ENCODE measurements around the gene CCDC9. TPM values are rescaled to one million over a fixed set of nuclear protein-coding genes. Genes with fewer than 3 reads are reported as not detected.
A peak's percentile ranks its signal among the peaks of the same experiment; 100 is the strongest.

CCDC9 gene
- total and polyA plus RNA-seq, 2 of the 13 experiments (the other 11 are each of a cell fraction or from before 2014, with no cell fraction given) = 2.9 to 6.3 TPM

- TF ChIP-seq SKIL (CRISPR knock-in tag; IDR thresholded peaks at IDR 0.05; ENCODE audit: borderline replicate concordance) = peak; percentile 77
- peak; percentile 31; the same call in 1 of the 2 replicates for TF ChIP-seq ZNF512B (CRISPR knock-in tag; IDR thresholded peaks at IDR 0.05; ENCODE audit: borderline replicate concordance)
- peak; percentile 75 for TF ChIP-seq ZNF839 (CRISPR knock-in tag; IDR thresholded peaks at IDR 0.05; ENCODE audit: borderline replicate concordance)
- TF ChIP-seq ZNF260 (CRISPR knock-in tag; IDR thresholded peaks at IDR 0.05; ENCODE audit: borderline replicate concordance, low read depth) = no peak
- TF ChIP-seq ZNF441 (CRISPR knock-in tag; IDR thresholded peaks at IDR 0.05; ENCODE audit: borderline replicate concordance) = peak; percentile 99
- TF ChIP-seq ZNF235 (CRISPR knock-in tag; IDR thresholded peaks at IDR 0.05; ENCODE audit: borderline replicate concordance) = peak; percentile 92; the same call in 1 of the 2 replicates
- TF ChIP-seq ZNF34 (CRISPR knock-in tag; IDR thresholded peaks at IDR 0.05; ENCODE audit: borderline replicate concordance) = no peak; the same call in 1 of the 2 replicates
- no peak for TF ChIP-seq ZSCAN5A (CRISPR knock-in tag; IDR thresholded peaks at IDR 0.05; ENCODE audit: borderline replicate concordance)
- TF ChIP-seq TEF (CRISPR knock-in tag; IDR thresholded peaks at IDR 0.05) = no peak
- TF ChIP-seq GLI4 (CRISPR knock-in tag; IDR thresholded peaks at IDR 0.05; ENCODE audit: borderline replicate concordance) = no peak; the same call in 1 of the 2 replicates
- TF ChIP-seq TCF7 (IDR thresholded peaks at IDR 0.05; ENCODE audit: low read depth) = no peak
- no peak for TF ChIP-seq HNRNPL (IDR thresholded peaks at IDR 0.05; ENCODE audit: low read depth, low read length)
- no peak for TF ChIP-seq SP1 (IDR thresholded peaks at IDR 0.05)
- no peak for TF ChIP-seq SP1 (CRISPR knock-in tag; IDR thresholded peaks at IDR 0.05)
- TF ChIP-seq ZSCAN30 (CRISPR knock-in tag; IDR thresholded peaks at IDR 0.05) = no peak
- no peak; the same call in 1 of the 2 replicates for TF ChIP-seq GTF3A (CRISPR knock-in tag; conservative IDR thresholded peaks at IDR 0.05)
- no peak; the same call in 1 of the 2 replicates for TF ChIP-seq ZNF740 (CRISPR knock-in tag; IDR thresholded peaks at IDR 0.05)
- no peak for TF ChIP-seq DZIP1 (CRISPR knock-in tag; IDR thresholded peaks at IDR 0.05)
These were observed 12.4 kb upstream of the CCDC9 start (continued) for GRCh38 chr19:47243776-47244547.
